CD4-positive, alpha-beta T cell treated with Interleukin-17A for 1 hour (primary cell): ENCODE data around the gene POLR1D.

ENCODE experiments used
- DNase-seq: peaks from one replicate; pipeline ENCODE4 v3.0.0-alpha.2; 2020

The POLR1D gene

GRCh38 chr13:27621366-27622101 lies at the start of gene POLR1D:
Gene POLR1D, plus strand, starts transcription at chr13:27621892. Its CDS starts 92 bp downstream, at chr13:27621984.
- DNase-seq, result peak; percentile 86

GRCh38 chr13:27572234-27572901 lies 49.3 kb upstream of the POLR1D start:
- no peak for DNase-seq

- no peak for DNase-seq
These were observed 48.4 kb upstream of the POLR1D start for GRCh38 chr13:27573265-27573664.

- DNase-seq, result no peak
These were observed 47.0 kb upstream of the POLR1D start for GRCh38 chr13:27574661-27575060.

GRCh38 chr13:27578121-27579030 lies 43.3 kb upstream of the POLR1D start:
- DNase-seq, result no peak

GRCh38 chr13:27583645-27584044 lies 38.0 kb upstream of the POLR1D start:
- DNase-seq, result no peak

- no peak for DNase-seq
These were observed 34.5 kb upstream of the POLR1D start for GRCh38 chr13:27587095-27587746.

- no peak for DNase-seq
These were observed 33.3 kb upstream of the POLR1D start for GRCh38 chr13:27588405-27588804.

GRCh38 chr13:27592865-27593264 lies 28.8 kb upstream of the POLR1D start:
- no peak for DNase-seq

- no peak for DNase-seq
These were observed 28.4 kb upstream of the POLR1D start for GRCh38 chr13:27593267-27593666.

GRCh38 chr13:27595055-27595811 lies 26.5 kb upstream of the POLR1D start:
- no peak for DNase-seq

GRCh38 chr13:27599096-27599495 lies 22.6 kb upstream of the POLR1D start:
- DNase-seq, result no peak

GRCh38 chr13:27599845-27600553 lies 21.7 kb upstream of the POLR1D start:
- no peak for DNase-seq

GRCh38 chr13:27600711-27601110 lies 21.0 kb upstream of the POLR1D start:
- no peak for DNase-seq

GRCh38 chr13:27601208-27601607 lies 20.5 kb upstream of the POLR1D start:
- DNase-seq, result no peak

- DNase-seq, result no peak
These were observed 19.9 kb upstream of the POLR1D start for GRCh38 chr13:27601803-27602202.

GRCh38 chr13:27605099-27605498 lies 16.6 kb upstream of the POLR1D start:
- DNase-seq, result no peak

- DNase-seq, result no peak
These were observed 16.0 kb upstream of the POLR1D start for GRCh38 chr13:27605610-27606200.

GRCh38 chr13:27607125-27607524 lies 14.6 kb upstream of the POLR1D start:
- DNase-seq, result no peak

GRCh38 chr13:27613628-27614027 lies 8.1 kb upstream of the POLR1D start:
- DNase-seq, result no peak

GRCh38 chr13:27617881-27618321 lies 3.8 kb upstream of the POLR1D start:
- no peak for DNase-seq
